Spleen (tissue), 7 donors: Measurements from ENCODE around the gene KLHL6.

Source experiments
- CTCF ChIP-seq, 11 experiments: fragments of 200-600 bp in 7 of 11; fragments of 450-650 bp in 4 of 11; sonication (generic) in 4 of 11; IDR thresholded peaks in 8 of 11; conservative IDR thresholded peaks in 3 of 11; 1 replicate in 7 of 11; 2 replicates in 4 of 11; pipeline versions ENCODE4 v1.4.0 to v1.8.0; 2016 to 2021; ENCODE audit warnings: antibody characterized with exemption in 11 of 11, inconsistent platforms in 4 of 11, mild to moderate bottlenecking in 1 of 11
- POLR2AphosphoS5 ChIP-seq, 3 donors: sonication (generic); formaldehyde crosslinking; IDR thresholded peaks; one replicate each; pipeline ENCODE4 v1.5.1; 2017; ENCODE audit warnings: antibody characterized with exemption in 3 of 3
- donor health status: DM: no; HTN: no; CAD: no; lungs with moderate emphysema.
- donor health status: DM: no; HTN: no; CAD: no.
- donor health status: DM: no; HTN: no; CAD: no.

- TF ChIP-seq CTCF (IDR thresholded peaks at IDR 0.05 in 8 of 11, conservative IDR thresholded peaks at IDR 0.05 in 3 of 11), result no peak
- TF ChIP-seq POLR2AphosphoS5 (IDR thresholded peaks at IDR 0.05), result no peak
These were observed 81.5 kb downstream of the KLHL6 start for GRCh38 chr3:183473969-183474368.
